Measurements from ENCODE around the gene OR6C75.
"Not testable (repeated sequence)": the region's sequence is repeated elsewhere in the genome, so short reads cannot be mapped to it uniquely, and the experiment has no call there.

OR6C75 gene

DNA sequence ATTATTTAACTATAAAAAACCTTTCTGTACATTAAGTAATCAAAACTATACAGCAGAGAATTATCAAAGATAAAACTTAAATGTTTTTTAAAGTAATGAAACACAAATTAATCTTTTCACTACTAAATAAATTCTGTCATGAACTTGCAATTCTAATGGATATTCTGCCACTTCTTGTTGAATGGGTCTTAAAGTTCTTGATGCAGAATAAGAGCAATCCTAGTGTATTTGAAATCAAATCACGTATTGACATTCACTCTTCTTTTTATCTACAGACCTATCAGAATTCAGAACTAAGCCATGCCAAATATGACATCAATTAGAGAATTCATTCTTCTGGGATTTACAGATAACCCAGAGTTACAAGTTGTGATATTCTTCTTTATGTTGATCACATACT is 37.5 kb downstream of the OR6C75 start, which contains the start of gene OR6C65:
TSS of gene OR6C65 (plus strand) at position 301 of the 400 bp plus-strand sequence. CDS start at position 301, 0 bp downstream.
- Histone ChIP-seq H3K27me3 (ENCODE audit: control insufficient read depth in 1 of 2, insufficient read depth in 2 of 2, low read length in 2 of 2) (no peaks in the 10 kb centered on the region), H3K27ac (ENCODE audit: low read depth, low read length) (no peak within 1 kb of the TSS), H3K36me3 (ENCODE audit: insufficient read depth, low read length) (no peaks in the 10 kb centered on the region), H3K4me1 (ENCODE audit: insufficient read depth, low read length) (no peaks in the 10 kb centered on the region), H3K4me3 (ENCODE audit: low read depth in 1 of 2, low read length in 2 of 2) (no peak within 1 kb of the TSS), H3K9me3 (ENCODE audit: low read length) (no peaks in the 10 kb centered on the region), H3K9ac (ENCODE audit: low read length) (no peak within 1 kb of the TSS)

GRCh38 chr12:55407866-55408265 is 45.1 kb downstream of the OR6C75 start:
- no peak overlapping the region for H3K9ac ChIP-seq (ENCODE audit: low read length)
- no peak overlapping the region for H3K4me3 ChIP-seq (ENCODE audit: low read depth in 1 of 2, low read length in 2 of 2)
- H3K9me3 ChIP-seq (ENCODE audit: low read length): no peaks in the 10 kb centered on the region
- no peaks in the 10 kb centered on the region for H3K36me3 ChIP-seq (ENCODE audit: insufficient read depth, low read length)
- no peaks in the 10 kb centered on the region for H3K27me3 ChIP-seq (ENCODE audit: control insufficient read depth in 1 of 2, insufficient read depth in 2 of 2, low read length in 2 of 2)
- H3K4me1 ChIP-seq (ENCODE audit: insufficient read depth, low read length): no peaks in the 10 kb centered on the region
- H3K27ac ChIP-seq (ENCODE audit: low read depth, low read length): no peak overlapping the region

GRCh38 chr12:55409133-55409532 is 46.4 kb downstream of the OR6C75 start:
- not testable (repeated sequence) for H3K36me3 ChIP-seq (ENCODE audit: insufficient read depth, low read length); H3K27ac ChIP-seq (ENCODE audit: low read depth, low read length); H3K4me3 ChIP-seq (ENCODE audit: low read depth in 1 of 2, low read length in 2 of 2); H3K9ac ChIP-seq (ENCODE audit: low read length); H3K9me3 ChIP-seq (ENCODE audit: low read length); H3K27me3 ChIP-seq (ENCODE audit: control insufficient read depth in 1 of 2, insufficient read depth in 2 of 2, low read length in 2 of 2); H3K4me1 ChIP-seq (ENCODE audit: insufficient read depth, low read length)

DNA sequence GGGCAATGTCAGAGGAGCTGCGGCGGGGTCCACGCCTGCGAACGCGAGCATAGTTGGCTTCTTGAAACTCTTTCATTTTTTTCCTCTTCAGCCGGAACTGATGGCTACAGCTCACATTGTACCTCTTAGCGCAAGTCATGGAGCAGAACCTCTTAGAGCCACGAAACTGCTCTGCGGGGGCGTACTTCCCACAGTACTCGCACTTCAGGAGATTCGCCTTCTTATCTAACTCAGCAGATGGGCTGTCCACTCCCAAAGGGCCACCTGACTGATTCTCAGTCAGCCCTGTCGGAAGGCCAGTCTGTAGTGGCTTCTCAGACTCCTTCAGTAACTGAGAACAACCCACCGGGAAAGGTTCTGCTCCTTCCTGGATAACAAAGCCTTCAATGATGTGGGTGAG is 49.4 kb downstream of the OR6C75 start:
- H3K9me3 ChIP-seq (ENCODE audit: low read length); H3K4me3 ChIP-seq (ENCODE audit: low read depth in 1 of 2, low read length in 2 of 2); H3K36me3 ChIP-seq (ENCODE audit: insufficient read depth, low read length); H3K9ac ChIP-seq (ENCODE audit: low read length); H3K4me1 ChIP-seq (ENCODE audit: insufficient read depth, low read length); H3K27ac ChIP-seq (ENCODE audit: low read depth, low read length); H3K27me3 ChIP-seq (ENCODE audit: control insufficient read depth in 1 of 2, insufficient read depth in 2 of 2, low read length in 2 of 2): not testable (repeated sequence)

DNA sequence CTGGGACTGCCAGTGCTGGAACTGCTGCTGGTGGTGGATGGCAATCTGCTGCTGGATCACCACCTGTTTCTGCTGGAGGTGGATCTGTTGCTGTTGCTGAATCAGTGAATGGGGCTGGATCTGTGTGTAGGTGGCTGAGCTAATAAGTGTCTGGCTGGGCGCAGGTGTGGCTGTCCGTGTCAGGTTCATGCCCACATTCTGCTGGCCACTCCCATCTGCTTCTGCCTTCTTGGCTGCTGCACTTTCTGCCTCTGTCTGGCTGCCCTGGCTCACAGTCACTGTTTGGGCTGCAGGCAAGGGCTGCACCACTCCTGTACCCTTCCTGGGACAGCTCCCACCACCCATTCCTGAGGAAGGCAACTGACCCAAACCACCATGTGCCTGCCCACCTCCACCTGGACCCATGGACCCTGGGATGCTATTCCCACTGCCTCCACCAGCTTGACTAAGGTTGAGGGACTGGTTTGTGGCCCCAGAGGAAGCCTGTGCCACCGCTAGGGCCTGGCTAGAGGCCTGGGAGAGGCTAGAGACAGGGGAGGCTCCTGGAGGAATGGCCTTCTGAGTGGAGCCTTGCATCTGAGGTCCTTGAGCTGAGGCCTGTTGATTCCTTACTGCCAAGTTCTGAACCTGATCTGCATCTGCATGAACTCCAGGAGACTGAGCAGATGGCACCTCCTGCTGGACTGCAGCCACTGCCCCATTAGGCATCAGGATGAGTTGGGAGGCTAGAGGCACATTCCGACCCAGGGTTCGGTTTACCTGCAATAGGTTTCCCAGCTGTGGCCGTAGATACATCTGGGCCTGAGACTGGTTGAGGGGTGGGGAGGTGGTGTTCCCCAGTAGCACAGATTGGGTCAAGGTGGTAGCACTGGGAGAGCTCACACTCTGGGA is 51.0 kb downstream of the OR6C75 start:
- not testable (repeated sequence) for H3K27ac ChIP-seq (ENCODE audit: low read depth, low read length); H3K4me1 ChIP-seq (ENCODE audit: insufficient read depth, low read length); H3K36me3 ChIP-seq (ENCODE audit: insufficient read depth, low read length); H3K4me3 ChIP-seq (ENCODE audit: low read depth in 1 of 2, low read length in 2 of 2); H3K9me3 ChIP-seq (ENCODE audit: low read length); H3K27me3 ChIP-seq (ENCODE audit: control insufficient read depth in 1 of 2, insufficient read depth in 2 of 2, low read length in 2 of 2); H3K9ac ChIP-seq (ENCODE audit: low read length)

DNA sequence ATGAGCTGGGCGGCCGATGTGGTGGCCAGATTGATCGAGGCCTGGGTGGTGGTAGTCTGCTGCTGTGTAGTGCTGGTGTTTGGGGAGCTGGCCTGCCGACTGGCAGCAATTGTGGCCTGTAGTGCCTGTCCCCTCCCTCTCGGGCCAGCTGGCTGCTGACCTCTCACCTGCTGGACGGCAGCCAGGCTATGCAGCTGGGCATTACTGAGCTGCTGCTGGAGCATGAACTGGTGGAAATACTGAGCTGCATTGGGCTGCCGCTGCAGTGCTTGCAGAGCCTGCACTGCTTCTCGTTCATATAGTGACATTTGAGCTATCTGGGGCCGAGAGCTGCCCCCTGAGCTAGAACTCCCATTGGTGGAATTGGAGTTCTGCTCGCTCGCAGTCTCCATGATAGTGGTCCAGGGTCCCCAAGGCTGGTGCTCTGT is 51.6 kb downstream of the OR6C75 start:
- H3K4me1 ChIP-seq (ENCODE audit: insufficient read depth, low read length); H3K27ac ChIP-seq (ENCODE audit: low read depth, low read length); H3K9ac ChIP-seq (ENCODE audit: low read length); H3K36me3 ChIP-seq (ENCODE audit: insufficient read depth, low read length); H3K4me3 ChIP-seq (ENCODE audit: low read depth in 1 of 2, low read length in 2 of 2); H3K27me3 ChIP-seq (ENCODE audit: control insufficient read depth in 1 of 2, insufficient read depth in 2 of 2, low read length in 2 of 2); H3K9me3 ChIP-seq (ENCODE audit: low read length): not testable (repeated sequence)

DNA sequence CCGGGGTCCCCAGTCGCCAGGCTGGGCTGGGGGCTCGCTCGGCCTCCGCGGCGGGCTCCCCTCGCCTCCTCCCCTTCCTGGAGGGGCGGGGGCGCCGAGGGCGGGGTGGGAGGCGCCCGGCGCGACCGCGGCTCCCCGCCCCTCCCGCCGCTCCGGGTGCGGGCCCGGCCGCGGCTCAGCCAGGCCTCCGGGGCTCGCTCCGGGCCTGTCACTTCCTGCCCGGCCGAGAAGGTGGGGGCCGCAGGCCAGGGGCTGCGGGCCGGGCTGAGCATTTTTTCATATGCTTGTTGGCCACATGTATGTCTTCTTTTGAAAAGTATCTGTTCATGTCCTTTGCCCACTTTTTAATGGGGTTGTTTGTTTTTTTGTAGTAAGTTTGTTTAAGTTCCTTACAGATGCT is 52.1 kb downstream of the OR6C75 start:
- not testable (repeated sequence) for H3K4me1 ChIP-seq (ENCODE audit: insufficient read depth, low read length); H3K4me3 ChIP-seq (ENCODE audit: low read depth in 1 of 2, low read length in 2 of 2); H3K9ac ChIP-seq (ENCODE audit: low read length); H3K27ac ChIP-seq (ENCODE audit: low read depth, low read length); H3K9me3 ChIP-seq (ENCODE audit: low read length); H3K36me3 ChIP-seq (ENCODE audit: insufficient read depth, low read length); H3K27me3 ChIP-seq (ENCODE audit: control insufficient read depth in 1 of 2, insufficient read depth in 2 of 2, low read length in 2 of 2)

- Histone ChIP-seq H3K36me3 (ENCODE audit: insufficient read depth, low read length) (no peaks in the 10 kb centered on the region), H3K9me3 (ENCODE audit: low read length) (no peaks in the 10 kb centered on the region), H3K9ac (ENCODE audit: low read length) (no peak overlapping the region), H3K27ac (ENCODE audit: low read depth, low read length) (no peak overlapping the region), H3K4me1 (ENCODE audit: insufficient read depth, low read length) (no peaks in the 10 kb centered on the region), H3K27me3 (ENCODE audit: control insufficient read depth in 1 of 2, insufficient read depth in 2 of 2, low read length in 2 of 2) (no peaks in the 10 kb centered on the region), H3K4me3 (ENCODE audit: low read depth in 1 of 2, low read length in 2 of 2) (no peak overlapping the region)
These were observed 54.2 kb downstream of the OR6C75 start for GRCh38 chr12:55416961-55417360.

Data from muscle layer of colon (tissue), 2 donors.